Measurements from ENCODE around the gene SRP14.

Gene SRP14

DNA sequence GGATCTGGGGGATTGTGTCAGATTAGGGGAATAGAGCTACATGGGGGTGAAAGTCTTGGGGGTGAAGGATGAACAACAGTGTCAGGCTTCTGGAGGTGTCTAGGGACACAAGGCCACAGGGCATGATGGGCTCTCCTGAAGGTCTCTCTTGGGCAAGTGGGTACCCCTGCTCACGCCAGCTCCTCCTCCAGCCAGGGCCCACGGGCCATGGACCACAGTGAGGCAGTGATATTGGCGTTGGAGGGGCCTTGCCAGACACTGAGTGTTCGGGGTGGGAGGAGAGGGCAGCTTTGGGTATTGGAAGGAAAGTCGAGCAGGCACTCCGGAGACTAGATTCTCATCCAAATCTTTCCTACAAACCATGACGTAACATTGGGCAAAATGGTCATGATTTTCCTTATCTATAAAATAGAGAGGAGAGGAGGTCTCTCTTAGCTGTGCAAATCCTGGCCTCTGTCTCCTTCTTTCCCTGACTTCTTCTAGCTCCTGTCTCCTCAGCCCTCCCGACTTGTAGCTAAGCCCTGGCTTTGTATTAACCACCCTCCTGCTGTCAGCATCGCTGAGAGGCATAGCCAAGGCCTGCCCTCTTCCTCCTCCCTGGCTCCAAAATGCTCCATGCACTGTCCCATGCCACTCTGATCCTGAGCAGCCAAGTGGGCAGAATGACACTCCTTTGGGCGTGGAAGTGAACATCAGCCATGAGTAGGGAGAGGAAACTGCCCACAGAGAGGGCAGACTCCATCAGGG lies 24.0 kb upstream of the SRP14 start:
- Histone ChIP-seq H2AFZ (ENCODE audit: low read length) (no peak overlapping the region), H4K20me1 (ENCODE audit: insufficient read depth, low read length, poor library complexity, severe bottlenecking) (no peaks in the 10 kb centered on the region), H3K79me2 (ENCODE audit: insufficient read depth, low read length) (no peaks in the 10 kb centered on the region), H3K4me1 (ENCODE audit: insufficient read depth, low read length, poor library complexity, severe bottlenecking) (peaks cover 33% of the 10 kb centered on the region), H3K9me2 (replicated peaks; ENCODE audit: low read depth, low read length) (no peaks in the 10 kb centered on the region), H3K36me3 (ENCODE audit: insufficient read depth, low read length) (no peaks in the 10 kb centered on the region), H3F3A (ENCODE audit: low read depth) (no peaks in the 10 kb centered on the region), H3K4me2 (ENCODE audit: low read depth, low read length, poor library complexity, severe bottlenecking) (no peak overlapping the region), H3K4me3 (ENCODE audit: low read length, poor library complexity, severe bottlenecking) (no peak overlapping the region), H3K9ac (ENCODE audit: low read depth, low read length, poor library complexity, severe bottlenecking) (no peak overlapping the region), H3K9me3 (ENCODE audit: insufficient read depth, low read depth, low read length) (no peaks in the 10 kb centered on the region), H3K27me3 (ENCODE audit: insufficient read depth, low read length, poor library complexity, severe bottlenecking) (no peaks in the 10 kb centered on the region)
- no peak for TF ChIP-seq EZH2phosphoT487 (IDR thresholded peaks at IDR 0.05; ENCODE audit: borderline replicate concordance)
- TF ChIP-seq, protein P1, sequence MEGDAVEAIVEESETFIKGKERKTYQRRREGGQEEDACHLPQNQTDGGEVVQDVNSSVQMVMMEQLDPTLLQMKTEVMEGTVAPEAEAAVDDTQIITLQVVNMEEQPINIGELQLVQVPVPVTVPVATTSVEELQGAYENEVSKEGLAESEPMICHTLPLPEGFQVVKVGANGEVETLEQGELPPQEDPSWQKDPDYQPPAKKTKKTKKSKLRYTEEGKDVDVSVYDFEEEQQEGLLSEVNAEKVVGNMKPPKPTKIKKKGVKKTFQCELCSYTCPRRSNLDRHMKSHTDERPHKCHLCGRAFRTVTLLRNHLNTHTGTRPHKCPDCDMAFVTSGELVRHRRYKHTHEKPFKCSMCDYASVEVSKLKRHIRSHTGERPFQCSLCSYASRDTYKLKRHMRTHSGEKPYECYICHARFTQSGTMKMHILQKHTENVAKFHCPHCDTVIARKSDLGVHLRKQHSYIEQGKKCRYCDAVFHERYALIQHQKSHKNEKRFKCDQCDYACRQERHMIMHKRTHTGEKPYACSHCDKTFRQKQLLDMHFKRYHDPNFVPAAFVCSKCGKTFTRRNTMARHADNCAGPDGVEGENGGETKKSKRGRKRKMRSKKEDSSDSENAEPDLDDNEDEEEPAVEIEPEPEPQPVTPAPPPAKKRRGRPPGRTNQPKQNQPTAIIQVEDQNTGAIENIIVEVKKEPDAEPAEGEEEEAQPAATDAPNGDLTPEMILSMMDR (conservative IDR thresholded peaks at IDR 0.05; ENCODE audit: low read length), result no peak

DNA sequence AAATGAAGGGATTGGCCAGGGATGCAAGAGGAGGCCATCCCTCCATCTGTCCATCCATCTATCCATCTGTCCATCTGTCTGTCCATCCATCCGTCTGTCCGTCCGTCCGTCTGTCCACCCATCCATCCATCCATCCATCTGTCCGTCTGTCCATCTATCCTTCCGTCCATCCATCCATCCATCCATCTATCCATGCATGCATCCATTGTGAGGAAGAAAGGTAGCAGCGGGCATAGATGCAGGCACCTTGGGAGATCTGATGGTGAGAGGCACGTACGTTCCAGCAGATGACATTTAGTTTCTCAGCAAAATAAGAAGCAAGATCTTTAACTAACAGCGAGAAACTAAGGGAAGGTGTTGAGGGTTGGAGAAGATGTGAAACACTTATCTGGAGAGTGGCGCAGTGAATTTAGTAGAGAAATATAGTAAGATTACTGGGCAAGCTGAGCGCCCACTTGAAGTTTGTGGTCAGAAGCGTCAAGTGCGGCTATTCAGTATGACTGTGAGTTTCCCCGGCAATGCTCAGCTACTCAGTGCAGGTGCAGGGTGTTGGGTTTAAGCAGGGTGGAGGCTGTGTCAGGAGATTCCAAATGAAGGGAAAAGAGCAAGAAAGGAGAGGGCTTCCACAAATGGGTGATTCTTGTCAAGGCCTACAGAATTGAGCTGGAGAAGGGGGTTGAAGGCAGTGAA lies 22.4 kb upstream of the SRP14 start:
- H3K9me2 ChIP-seq (replicated peaks; ENCODE audit: low read depth, low read length), result no peaks in the 10 kb centered on the region
- no peak for TF ChIP-seq EZH2phosphoT487 (IDR thresholded peaks at IDR 0.05; ENCODE audit: borderline replicate concordance)
- TF ChIP-seq, protein P1 (conservative IDR thresholded peaks at IDR 0.05; ENCODE audit: low read length), result no peak
- no peak overlapping the region for H3K4me2 ChIP-seq (ENCODE audit: low read depth, low read length, poor library complexity, severe bottlenecking)
- H3K4me1 ChIP-seq (ENCODE audit: insufficient read depth, low read length, poor library complexity, severe bottlenecking), result peaks cover 32% of the 10 kb centered on the region
- H3K9me3 ChIP-seq (ENCODE audit: insufficient read depth, low read depth, low read length), result no peaks in the 10 kb centered on the region
- H3K27me3 ChIP-seq (ENCODE audit: insufficient read depth, low read length, poor library complexity, severe bottlenecking), result no peaks in the 10 kb centered on the region
- no peak overlapping the region for H2AFZ ChIP-seq (ENCODE audit: low read length)
- no peak overlapping the region for H3K4me3 ChIP-seq (ENCODE audit: low read length, poor library complexity, severe bottlenecking)
- no peak overlapping the region for H3K9ac ChIP-seq (ENCODE audit: low read depth, low read length, poor library complexity, severe bottlenecking)
- H3K36me3 ChIP-seq (ENCODE audit: insufficient read depth, low read length), result no peaks in the 10 kb centered on the region
- H3K79me2 ChIP-seq (ENCODE audit: insufficient read depth, low read length), result no peaks in the 10 kb centered on the region
- H3F3A ChIP-seq (ENCODE audit: low read depth), result no peaks in the 10 kb centered on the region
- H4K20me1 ChIP-seq (ENCODE audit: insufficient read depth, low read length, poor library complexity, severe bottlenecking), result no peaks in the 10 kb centered on the region

DNA sequence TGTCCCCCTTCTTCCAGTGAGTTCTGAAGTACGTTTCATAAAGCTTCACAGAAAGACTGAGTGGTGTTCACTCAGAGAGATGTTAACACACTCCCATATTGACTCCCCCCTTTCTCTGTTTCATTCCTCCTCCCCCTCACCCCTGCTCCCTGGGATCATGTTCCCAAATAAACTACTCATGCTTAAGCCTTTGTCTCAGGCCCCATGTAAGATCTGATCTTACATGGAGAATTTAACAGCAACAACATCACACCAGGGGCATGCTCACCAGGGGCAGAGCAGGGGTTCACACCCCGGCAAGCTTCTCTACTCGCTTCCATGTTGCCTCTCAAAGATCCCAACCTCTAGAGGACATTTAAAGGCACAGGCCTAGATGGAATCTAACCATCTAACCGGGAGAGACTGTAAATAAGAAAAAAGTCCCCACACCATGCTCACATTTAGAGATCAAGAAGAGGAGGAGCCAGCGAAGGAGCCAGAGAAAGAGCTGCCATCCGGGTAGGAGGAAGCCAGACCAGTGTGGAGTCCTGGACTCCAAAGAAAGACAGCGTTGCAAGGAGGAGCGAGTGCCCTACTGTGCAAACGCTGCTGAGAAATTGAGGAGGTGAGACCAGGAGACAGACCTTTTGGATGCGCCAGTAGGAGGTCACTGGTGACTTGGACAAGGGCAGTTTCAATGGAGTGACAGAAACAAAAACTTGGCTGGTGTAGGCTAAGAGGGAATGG lies 21.4 kb upstream of the SRP14 start:
- Histone ChIP-seq H3K9ac (ENCODE audit: low read depth, low read length, poor library complexity, severe bottlenecking) (no peak overlapping the region), H3K4me1 (ENCODE audit: insufficient read depth, low read length, poor library complexity, severe bottlenecking) (peaks cover 38% of the 10 kb centered on the region), H3K36me3 (ENCODE audit: insufficient read depth, low read length) (no peaks in the 10 kb centered on the region), H4K20me1 (ENCODE audit: insufficient read depth, low read length, poor library complexity, severe bottlenecking) (no peaks in the 10 kb centered on the region), H3K9me2 (replicated peaks; ENCODE audit: low read depth, low read length) (no peaks in the 10 kb centered on the region), H3K4me2 (ENCODE audit: low read depth, low read length, poor library complexity, severe bottlenecking) (no peak overlapping the region), H2AFZ (ENCODE audit: low read length) (no peak overlapping the region), H3K4me3 (ENCODE audit: low read length, poor library complexity, severe bottlenecking) (no peak overlapping the region), H3K79me2 (ENCODE audit: insufficient read depth, low read length) (no peaks in the 10 kb centered on the region), H3F3A (ENCODE audit: low read depth) (no peaks in the 10 kb centered on the region), H3K27me3 (ENCODE audit: insufficient read depth, low read length, poor library complexity, severe bottlenecking) (no peaks in the 10 kb centered on the region), H3K9me3 (ENCODE audit: insufficient read depth, low read depth, low read length) (no peaks in the 10 kb centered on the region)
- no peak for TF ChIP-seq EZH2phosphoT487 (IDR thresholded peaks at IDR 0.05; ENCODE audit: borderline replicate concordance)
- TF ChIP-seq, protein P1 (conservative IDR thresholded peaks at IDR 0.05; ENCODE audit: low read length), result no peak
